Cerebellar nuclear complex (tissue), 1 donor: ENCODE results near the gene ACAD10.
"Not testable (repeated sequence)": the region's sequence is repeated elsewhere in the genome, so short reads cannot be mapped to it uniquely, and the experiment has no call there.

Experiments used
- DNase-seq, 2 experiments: peaks; one replicate each; lab custom pipeline; 2025; lab: John Stamatoyannopoulos, UW

Gene ACAD10

GRCh38 chr12:111685811-111686573, at the start of gene ACAD10, which contains the start of gene BRAP:
ACAD10 (plus strand) TSS chr12:111686053; CDS start chr12:111692710, 6,657 bp downstream.
BRAP (minus strand) TSS chr12:111685956; CDS start chr12:111685792, 164 bp downstream.
- peak; percentile 18 to 40 for DNase-seq

GRCh38 chr12:111636209-111636945, 49.5 kb upstream of the ACAD10 start:
- DNase-seq = no peak

GRCh38 chr12:111638556-111638955, 47.3 kb upstream of the ACAD10 start:
- DNase-seq = no peak

- no peak for DNase-seq
Measured at GRCh38 chr12:111640506-111640905, 45.3 kb upstream of the ACAD10 start.

GRCh38 chr12:111642681-111643426, 43.0 kb upstream of the ACAD10 start:
- DNase-seq = no peak

- no peak for DNase-seq
Measured at GRCh38 chr12:111643427-111643826, 42.4 kb upstream of the ACAD10 start.

- DNase-seq = no peak
Measured at GRCh38 chr12:111645433-111645832, 40.4 kb upstream of the ACAD10 start.

- no peak for DNase-seq
Measured at GRCh38 chr12:111650912-111651311, 34.9 kb upstream of the ACAD10 start.

- DNase-seq = not testable (repeated sequence)
Measured at GRCh38 chr12:111652530-111652929, 33.3 kb upstream of the ACAD10 start.

- DNase-seq = no peak
Measured at GRCh38 chr12:111653596-111653995, 32.3 kb upstream of the ACAD10 start.

- no peak for DNase-seq
Measured at GRCh38 chr12:111655356-111655755, 30.5 kb upstream of the ACAD10 start.

- DNase-seq = peak in 1 of 2 experiments; percentile 9
Measured at GRCh38 chr12:111656016-111656415, 29.8 kb upstream of the ACAD10 start.

GRCh38 chr12:111664499-111664898, 21.4 kb upstream of the ACAD10 start:
- DNase-seq = no peak

- DNase-seq = no peak
Measured at GRCh38 chr12:111664961-111665865, 20.6 kb upstream of the ACAD10 start.

GRCh38 chr12:111672822-111673381, 13.0 kb upstream of the ACAD10 start:
- DNase-seq = no peak

GRCh38 chr12:111673503-111673902, 12.3 kb upstream of the ACAD10 start:
- DNase-seq = no peak

GRCh38 chr12:111677186-111677585, 8.7 kb upstream of the ACAD10 start:
- no peak for DNase-seq

- DNase-seq = not testable (repeated sequence)
Measured at GRCh38 chr12:111684485-111685198, 1.2 kb upstream of the ACAD10 start.

GRCh38 chr12:111685322-111685810, 487 bp upstream of the ACAD10 start:
- no peak for DNase-seq

- no peak for DNase-seq
Measured at GRCh38 chr12:111686574-111687105, 787 bp downstream of the ACAD10 start.
